ENCODE measurements around the gene ZMYM4.

GRCh38 chr1:35398739-35399138 is 130.2 kb downstream of the ZMYM4 start:
- TF ChIP-seq CTCF (IDR thresholded peaks at IDR 0.05): no peak
- TF ChIP-seq, protein P1, sequence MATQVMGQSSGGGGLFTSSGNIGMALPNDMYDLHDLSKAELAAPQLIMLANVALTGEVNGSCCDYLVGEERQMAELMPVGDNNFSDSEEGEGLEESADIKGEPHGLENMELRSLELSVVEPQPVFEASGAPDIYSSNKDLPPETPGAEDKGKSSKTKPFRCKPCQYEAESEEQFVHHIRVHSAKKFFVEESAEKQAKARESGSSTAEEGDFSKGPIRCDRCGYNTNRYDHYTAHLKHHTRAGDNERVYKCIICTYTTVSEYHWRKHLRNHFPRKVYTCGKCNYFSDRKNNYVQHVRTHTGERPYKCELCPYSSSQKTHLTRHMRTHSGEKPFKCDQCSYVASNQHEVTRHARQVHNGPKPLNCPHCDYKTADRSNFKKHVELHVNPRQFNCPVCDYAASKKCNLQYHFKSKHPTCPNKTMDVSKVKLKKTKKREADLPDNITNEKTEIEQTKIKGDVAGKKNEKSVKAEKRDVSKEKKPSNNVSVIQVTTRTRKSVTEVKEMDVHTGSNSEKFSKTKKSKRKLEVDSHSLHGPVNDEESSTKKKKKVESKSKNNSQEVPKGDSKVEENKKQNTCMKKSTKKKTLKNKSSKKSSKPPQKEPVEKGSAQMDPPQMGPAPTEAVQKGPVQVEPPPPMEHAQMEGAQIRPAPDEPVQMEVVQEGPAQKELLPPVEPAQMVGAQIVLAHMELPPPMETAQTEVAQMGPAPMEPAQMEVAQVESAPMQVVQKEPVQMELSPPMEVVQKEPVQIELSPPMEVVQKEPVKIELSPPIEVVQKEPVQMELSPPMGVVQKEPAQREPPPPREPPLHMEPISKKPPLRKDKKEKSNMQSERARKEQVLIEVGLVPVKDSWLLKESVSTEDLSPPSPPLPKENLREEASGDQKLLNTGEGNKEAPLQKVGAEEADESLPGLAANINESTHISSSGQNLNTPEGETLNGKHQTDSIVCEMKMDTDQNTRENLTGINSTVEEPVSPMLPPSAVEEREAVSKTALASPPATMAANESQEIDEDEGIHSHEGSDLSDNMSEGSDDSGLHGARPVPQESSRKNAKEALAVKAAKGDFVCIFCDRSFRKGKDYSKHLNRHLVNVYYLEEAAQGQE (IDR thresholded peaks at IDR 0.05): no peak
- no peak for TF ChIP-seq CHD4 (IDR thresholded peaks at IDR 0.05; ENCODE audit: borderline replicate concordance)
- no peak for TF ChIP-seq EP300 (IDR thresholded peaks at IDR 0.05)
- TF ChIP-seq CBX8 (IDR thresholded peaks at IDR 0.05): no peak

Data from A549 (cell line).